ENCODE data around the gene ZNF722. TPM values are rescaled to one million over a fixed set of nuclear protein-coding genes. Genes with fewer than 3 reads are reported as not detected.

ZNF722 gene
- not detected in 2 replicates for total RNA-seq

DNA sequence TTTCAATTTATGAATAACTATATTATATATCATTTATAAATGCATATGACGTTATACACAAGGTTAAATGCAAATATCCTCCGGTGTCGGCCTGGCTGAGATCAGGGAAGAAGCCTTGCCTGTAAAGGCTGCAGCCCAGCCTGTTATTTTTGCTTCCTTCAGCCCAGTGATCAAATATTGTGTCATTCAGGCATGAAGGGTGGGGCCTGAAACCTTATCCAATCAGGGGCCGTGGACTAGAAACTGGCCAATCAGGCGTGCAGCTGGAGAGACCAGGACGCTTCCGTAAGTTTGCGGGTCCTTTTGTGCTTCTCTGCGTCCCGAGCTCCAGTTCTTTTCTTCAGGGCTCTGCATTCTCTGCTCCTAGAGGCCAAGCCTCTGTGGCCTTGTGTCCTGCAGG, at the start of gene ZNF722:
Gene ZNF722 (plus strand): TSS at position 301 of the 400 bp plus-strand sequence. CDS start 113 bp downstream, outside the sequence.

DNA sequence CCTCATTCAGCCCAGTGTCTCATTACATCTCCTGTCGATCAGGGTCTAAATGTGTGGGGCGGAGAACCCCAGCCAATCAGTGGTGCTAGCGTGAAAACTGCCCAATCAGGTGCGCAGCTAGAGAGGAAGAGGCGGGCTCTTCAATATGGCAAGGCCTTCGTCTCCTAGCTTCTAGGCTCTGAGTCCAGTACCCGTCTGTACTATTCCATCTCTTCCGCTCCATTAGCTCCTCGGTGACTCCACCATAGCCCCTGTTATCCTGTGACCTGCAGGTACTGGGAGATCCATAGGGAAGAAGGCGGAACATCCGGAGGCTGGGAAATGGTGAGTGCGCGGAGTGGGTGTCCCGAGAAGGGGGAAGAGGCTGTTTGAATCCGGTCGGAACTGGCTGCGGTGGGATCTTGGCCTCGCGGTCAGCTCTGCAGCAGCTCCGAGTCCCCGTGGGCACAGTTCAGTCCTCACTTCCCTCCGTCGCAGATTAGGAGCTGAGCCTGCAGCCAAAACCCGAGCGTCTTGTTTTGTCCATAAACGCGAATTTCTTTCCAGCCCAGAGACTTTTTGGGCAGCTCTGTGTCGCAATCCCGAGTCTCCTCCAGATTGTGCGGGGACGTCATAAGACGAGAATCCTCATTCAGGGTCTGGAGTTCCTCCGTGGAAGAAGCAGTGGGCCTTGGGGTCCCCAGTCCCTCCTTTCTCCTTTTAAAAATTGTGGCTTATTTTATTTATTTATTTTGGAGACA, 46.8 kb downstream of the ZNF722 start, which contains the start of gene ZNF727:
Gene ZNF727 (plus strand): TSS at position 134 of the 740 bp plus-strand sequence. CDS start 188 bp downstream, at position 322.

Small RNA genes lying within 50 kb of the gene (small RNA-seq; reads per million reads assigned to genes)
- not detected for gene AC092634.1
- gene AC092634.7 = not detected
- not detected for gene VN1R36P

Other genes starting within 250 kb of the ZNF722 start
- gene ZNF727, start 46.6 kb downstream of the ZNF722 start, total RNA-seq = 2.9 and 3.0 TPM in 2 replicates
- not detected in 2 replicates for gene ZNF735, start 208.4 kb downstream of the ZNF722 start, total RNA-seq
- gene ZNF679, start 229.6 kb downstream of the ZNF722 start, total RNA-seq = not detected in 2 replicates